HG03039 (cell line): ENCODE results near the gene KCNE1.
"Not testable (repeated sequence)": the region's sequence is repeated elsewhere in the genome, so short reads cannot be mapped to it uniquely, and the experiment has no call there.

Experiments used
- ATAC-seq: cut with Tn5 transposase; IDR thresholded peaks from one replicate; pipeline ENCODE4 v1.9.1; 2021; ENCODE audit warnings: mild to moderate bottlenecking, moderate library complexity; ENCODE audit not compliant: unreplicated experiment

Gene KCNE1

GRCh38 chr21:34511787-34512455 is at the start of gene KCNE1:
KCNE1 (minus strand) TSS chr21:34512210; CDS start chr21:34449634, 62,576 bp downstream.
- ATAC-seq: no peak

GRCh38 chr21:34561806-34562205 is 49.8 kb upstream of the KCNE1 start:
- no peak for ATAC-seq

DNA sequence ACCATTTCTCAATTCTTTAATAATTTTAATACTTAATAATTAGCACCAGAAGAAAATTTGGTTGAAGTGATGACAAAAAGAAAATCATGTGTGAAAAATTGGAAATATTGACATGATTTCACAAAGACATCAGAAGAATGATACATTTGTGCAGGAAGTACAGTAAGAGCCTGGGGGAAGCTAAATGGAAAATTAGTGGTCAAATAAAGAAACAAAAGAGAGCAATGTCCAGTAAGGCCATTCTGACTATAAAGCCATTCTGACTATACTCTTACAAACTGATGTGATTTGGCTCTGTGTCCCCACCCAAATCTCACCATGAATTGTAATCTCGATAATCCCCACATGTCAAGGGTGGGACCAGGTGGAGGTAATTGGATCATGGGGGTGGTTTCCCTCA is 48.6 kb upstream of the KCNE1 start:
- no peak for ATAC-seq

DNA sequence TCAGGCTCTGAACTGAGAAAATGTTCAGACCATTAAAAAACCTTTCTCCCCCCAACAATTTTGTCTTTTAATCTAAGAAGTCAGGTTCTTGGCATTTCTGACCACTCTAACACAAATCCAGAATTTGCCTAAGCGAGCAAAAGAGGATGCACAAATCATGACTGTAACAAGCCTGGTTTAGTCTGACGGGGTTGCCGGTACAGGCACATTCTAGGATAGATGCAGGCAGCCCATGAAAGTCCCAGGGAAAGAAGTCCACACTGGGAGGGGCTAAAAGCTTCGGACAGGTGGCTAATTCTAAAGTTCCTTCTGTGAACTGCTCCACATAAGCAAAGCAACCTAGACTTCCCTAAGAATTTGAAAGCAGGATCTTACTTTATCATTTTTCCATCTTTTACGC is 48.0 kb upstream of the KCNE1 start:
- no peak for ATAC-seq

- ATAC-seq: no peak
Measured at GRCh38 chr21:34559089-34559631, 47.1 kb upstream of the KCNE1 start.

- no peak for ATAC-seq
Measured at GRCh38 chr21:34558166-34558565, 46.2 kb upstream of the KCNE1 start.

GRCh38 chr21:34557261-34557660 is 45.3 kb upstream of the KCNE1 start:
- ATAC-seq: no peak

DNA sequence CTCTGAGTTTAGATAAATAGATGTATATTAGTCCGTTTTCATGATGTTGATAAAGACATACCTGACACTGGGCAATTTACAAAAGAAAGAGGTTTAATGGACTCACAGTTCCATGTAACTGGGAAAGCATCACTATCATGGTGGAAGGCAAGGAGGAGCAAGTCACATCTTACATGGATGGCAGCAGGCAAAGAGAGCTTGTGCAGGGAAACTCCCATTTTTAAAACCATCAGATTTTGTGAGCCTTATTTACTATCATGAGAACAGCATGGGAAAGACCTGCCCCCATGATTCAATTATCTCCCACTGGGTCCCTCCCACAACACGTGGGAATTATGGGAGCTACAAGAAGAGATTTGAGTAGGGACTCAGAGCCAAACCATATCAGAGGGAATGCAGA is 42.7 kb upstream of the KCNE1 start:
- not testable (repeated sequence) for ATAC-seq

- no peak for ATAC-seq
Measured at GRCh38 chr21:34554227-34554626, 42.2 kb upstream of the KCNE1 start.

GRCh38 chr21:34553151-34553952 is 41.3 kb upstream of the KCNE1 start:
- no peak for ATAC-seq

GRCh38 chr21:34552360-34553098 is 40.5 kb upstream of the KCNE1 start:
- no peak for ATAC-seq

DNA sequence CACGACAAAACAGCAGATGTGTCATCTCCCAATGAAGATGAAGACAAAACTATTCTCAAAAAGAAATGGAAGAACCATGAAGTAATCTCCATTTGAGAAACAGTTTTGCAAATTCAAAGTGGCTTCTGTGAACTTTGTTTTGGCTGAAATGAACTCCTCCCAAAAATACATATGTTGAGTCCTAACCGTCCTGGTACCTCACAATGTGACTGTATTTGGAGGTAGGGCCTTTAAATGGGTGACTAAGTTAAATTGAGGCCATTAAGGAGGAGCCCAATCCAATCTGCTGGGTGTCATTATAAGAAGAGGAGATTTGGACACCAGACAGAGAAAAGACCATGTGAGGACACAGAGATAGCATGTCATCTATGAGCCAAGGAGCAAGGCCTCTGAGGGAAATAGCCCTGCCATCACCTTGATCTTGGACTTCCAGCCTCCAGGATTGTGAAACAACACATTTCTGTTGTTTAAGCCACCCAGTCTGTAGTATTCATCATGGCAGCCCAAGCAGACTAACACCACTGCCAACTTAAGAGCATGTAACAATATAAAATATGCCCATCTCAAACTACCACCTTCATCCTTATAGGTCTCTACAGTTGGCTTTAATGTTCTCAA is 38.3 kb upstream of the KCNE1 start:
- ATAC-seq: no peak

DNA sequence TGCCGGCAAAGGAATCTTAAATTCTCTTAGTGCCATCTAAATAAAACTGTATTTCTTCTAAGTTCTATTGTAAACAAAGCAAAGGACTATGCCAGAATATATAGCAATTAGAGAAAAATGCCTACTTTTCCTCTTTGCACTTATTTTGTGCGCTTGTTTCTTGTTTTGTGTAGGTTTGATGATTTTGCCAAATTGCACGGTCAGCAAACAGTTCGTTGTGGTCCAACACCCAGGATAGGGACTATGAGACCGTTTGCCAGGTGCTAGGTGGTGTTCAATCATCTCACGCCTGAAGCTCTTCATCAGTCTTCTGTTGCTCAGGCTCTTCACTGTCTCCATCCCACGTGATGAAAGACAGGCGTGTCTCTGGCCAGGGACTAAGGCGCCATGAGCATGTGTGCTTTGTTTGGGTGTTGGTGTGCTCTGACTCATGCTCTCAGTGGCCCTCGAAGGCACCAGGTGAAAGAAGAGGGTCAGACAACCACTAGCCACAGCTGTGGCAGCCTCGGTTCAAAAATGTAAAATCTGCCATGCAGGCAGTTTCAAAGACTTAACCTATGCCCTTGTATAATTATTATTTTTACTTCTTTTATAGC is 36.9 kb upstream of the KCNE1 start:
- ATAC-seq: no peak

DNA sequence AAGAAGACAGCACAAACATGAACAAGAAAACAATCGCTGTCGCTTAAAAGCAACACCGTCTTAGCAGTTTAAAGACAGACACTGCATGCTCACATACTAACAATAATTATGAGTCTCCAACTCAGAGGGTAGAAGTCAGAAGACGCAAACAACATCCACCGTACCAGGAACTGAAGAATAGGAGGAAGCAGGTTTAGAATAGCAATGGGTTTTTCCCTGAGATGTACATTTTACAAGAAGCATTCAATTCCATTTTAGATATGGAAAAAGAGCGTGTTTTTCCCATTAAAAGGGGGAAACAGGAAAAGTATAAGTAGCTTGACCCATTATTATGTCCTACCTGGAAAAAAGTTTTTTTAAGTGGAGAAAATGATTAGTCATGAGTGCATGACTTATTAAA is 34.5 kb upstream of the KCNE1 start:
- ATAC-seq: no peak

DNA sequence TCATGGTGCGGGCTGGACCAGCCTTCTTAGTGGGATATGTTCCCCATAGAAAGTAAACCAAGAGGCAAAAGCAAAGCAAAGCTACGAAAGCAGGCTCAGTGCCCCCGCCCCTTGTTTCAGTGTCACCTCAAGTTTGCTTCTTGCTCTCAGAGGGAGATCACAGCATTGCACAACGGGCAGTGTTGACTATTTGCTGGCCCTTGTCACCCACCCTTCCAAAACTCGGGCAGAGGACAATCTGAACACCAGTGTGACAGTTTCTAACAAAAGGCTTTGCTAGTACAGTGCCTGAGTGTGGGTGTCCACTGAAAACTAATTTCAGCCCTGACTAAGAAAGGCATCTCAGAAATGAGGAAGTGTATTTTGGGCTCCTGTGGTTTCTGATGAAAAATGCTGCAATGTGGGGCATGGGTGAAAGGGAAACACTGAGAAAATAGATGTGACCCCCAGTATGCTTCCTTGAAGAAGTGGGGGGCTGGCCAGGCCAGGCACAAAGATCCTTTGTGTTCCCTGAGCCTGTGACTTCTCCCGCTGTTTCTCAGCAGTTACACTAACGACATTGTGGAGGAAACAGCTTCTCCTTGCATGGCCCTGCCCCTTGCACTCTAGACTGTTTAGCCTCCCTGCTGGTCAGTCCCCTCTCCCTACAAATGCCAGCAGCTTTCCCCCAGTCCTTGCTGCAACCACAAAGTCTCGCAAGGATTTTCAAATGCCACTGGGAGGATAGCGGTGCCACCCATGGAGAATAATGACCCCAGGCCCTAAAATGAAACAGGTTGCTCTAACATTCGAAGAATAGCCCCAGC is 33.3 kb upstream of the KCNE1 start:
- peak; percentile 76 for ATAC-seq

DNA sequence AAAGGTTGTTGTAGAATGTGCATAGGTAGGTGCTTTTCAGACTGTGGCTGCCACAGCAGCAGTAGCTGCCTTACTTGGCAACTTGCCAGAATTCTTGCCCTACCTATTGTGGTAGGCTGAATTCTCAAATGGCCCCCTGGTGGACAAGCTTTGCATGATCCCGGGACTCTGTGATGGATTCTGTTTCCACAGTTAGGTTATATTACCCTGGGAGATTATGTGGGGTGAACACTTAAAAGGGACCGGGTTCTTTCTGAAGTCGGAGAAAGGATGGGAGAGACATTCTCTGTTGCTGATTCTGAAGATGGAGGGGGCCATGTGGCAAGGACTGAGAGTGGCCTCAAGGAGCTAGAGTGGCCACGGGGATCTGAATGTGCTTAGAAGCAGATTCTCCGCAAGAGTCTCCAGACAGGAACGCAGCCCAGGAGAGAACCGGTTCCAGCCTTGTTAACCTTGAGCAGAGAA is 32.1 kb upstream of the KCNE1 start:
- ATAC-seq: no peak

- no peak for ATAC-seq
Measured at GRCh38 chr21:34543017-34543416, 31.0 kb upstream of the KCNE1 start.

GRCh38 chr21:34540206-34540605 is 28.2 kb upstream of the KCNE1 start:
- no peak for ATAC-seq

- ATAC-seq: no peak
Measured at GRCh38 chr21:34537838-34538237, 25.8 kb upstream of the KCNE1 start.

GRCh38 chr21:34536820-34537219 is 24.8 kb upstream of the KCNE1 start:
- no peak for ATAC-seq
